ENCODE measurements around the gene CACNA1C. TPM values are rescaled to one million over a fixed set of nuclear protein-coding genes. Genes with fewer than 3 reads are reported as not detected.
"Not testable (repeated sequence)": the region's sequence is repeated elsewhere in the genome, so short reads cannot be mapped to it uniquely, and the experiment has no call there.

Gene CACNA1C
- total RNA-seq, 1 donor from 2014 or later: 0.42 TPM

- intact Hi-C loops (cut with micrococcal nuclease): no loop called here
Observed at GRCh38 chr12:2465681-2466080, 412.9 kb downstream of the CACNA1C start.

DNA sequence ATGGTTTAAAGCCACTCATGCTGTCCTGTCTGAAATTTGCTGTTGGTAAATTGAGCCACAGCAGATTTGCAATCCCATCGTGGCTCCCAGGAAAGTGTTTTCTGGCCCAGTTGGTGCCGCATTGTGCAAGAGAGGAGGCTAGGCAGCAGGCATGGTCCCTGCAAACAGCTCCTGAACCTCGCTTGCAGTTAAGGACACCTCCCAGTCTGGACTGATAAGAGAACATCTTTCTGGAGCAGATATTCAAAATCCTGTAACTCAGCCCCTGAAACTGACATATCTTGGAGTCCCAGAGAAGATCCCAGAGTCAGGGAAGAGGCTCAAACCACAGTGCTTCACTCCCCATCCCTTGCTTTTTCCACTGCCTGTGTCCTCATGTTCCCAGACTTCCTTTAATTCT is 413.4 kb downstream of the CACNA1C start:
- intact Hi-C loops (cut with micrococcal nuclease): no loop called here

DNA sequence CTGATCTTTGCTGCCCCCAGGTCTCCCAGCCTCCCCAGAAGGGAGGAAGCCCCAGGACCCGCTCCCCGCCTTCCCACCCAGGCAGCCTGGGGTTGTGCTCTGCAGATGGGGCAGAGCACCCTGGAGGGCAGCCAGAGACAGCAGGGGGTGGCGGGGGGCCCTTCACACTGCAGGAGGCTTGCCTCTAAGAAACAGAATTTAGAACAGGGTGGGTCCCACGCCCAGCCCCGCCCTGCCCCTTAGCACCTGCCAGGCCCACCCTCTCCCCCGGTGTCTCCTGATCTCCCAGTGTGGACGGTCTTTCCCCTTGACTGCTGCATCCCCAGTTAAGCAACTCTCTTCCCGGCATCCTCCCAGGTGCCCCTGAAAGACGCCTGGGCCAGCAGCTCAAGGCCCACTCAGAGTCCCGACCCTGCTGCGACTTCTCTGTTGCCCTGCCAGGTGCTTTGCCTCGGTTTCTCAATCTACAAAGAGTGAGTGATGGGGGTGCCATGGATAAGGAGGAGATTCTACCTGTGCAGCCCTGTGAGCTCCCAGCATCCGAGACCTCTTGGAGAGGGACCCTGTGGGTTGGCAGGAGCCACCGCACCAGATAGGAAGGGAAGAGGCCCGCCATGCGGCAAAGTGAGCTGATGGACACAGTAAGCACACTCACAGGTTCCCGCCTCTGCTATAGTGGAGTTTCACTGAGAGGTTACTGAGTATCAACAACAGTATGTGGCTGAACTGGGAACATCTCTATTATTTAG is 414.8 kb downstream of the CACNA1C start:
- intact Hi-C loops (cut with micrococcal nuclease): no loop called here

DNA sequence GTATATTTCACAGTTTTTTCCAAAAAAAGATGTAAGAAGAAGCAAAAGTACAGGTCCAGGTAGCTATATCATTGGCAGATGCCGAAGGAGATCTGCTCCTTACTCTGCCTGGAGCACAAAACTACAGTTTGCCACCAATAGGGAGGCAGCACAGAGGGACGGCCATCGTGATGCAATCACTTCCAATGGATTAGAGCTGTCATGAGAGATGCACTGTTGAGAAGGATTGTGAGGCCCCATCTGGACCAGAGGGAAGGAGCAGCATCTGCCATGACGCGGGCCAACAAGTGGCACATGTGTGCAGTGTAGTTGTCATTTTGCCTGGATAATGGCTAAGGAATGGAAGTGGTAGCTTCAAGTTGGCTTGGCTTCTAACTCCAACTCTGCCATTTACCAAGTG is 423.2 kb downstream of the CACNA1C start:
- intact Hi-C loops (cut with micrococcal nuclease): no loop called here

GRCh38 chr12:2477009-2477766 is 424.4 kb downstream of the CACNA1C start:
- intact Hi-C loops (cut with micrococcal nuclease): no loop called here

DNA sequence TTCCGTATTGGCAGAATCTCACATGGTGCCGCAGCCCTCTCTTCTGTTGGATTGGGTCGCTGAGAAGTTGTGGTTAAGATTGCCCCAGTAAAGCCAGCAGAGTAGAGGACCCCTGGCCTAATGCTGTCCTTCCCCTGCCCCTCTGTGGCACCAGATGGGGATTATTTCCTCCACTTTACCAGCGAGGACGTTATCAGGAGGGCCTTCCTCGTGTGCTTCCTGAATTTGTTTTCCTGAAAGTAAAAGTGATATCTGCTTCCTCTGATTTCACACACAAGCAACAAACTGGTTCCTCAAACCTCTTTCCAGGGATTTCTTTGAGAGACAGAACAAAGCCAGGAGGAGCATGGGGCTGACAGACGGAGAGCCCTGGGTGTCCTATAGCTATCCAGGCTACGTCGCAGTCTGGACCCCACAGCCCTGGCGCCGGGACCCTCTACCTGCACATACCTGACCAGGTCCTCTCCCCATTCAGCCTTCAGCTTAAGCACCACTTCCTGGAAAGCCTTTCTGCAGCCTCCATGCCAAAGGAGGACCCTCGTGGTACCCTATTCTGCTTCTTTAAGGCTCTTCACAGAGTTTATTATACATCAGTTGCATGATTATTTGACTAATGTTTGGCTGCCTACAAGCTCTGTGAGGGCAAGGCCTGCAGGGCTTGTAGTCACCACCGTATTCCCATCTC is 427.2 kb downstream of the CACNA1C start:
- intact Hi-C loops (cut with micrococcal nuclease): no loop called here

- intact Hi-C loops (cut with micrococcal nuclease): no loop called here
Observed at GRCh38 chr12:2481346-2481745, 428.6 kb downstream of the CACNA1C start.

DNA sequence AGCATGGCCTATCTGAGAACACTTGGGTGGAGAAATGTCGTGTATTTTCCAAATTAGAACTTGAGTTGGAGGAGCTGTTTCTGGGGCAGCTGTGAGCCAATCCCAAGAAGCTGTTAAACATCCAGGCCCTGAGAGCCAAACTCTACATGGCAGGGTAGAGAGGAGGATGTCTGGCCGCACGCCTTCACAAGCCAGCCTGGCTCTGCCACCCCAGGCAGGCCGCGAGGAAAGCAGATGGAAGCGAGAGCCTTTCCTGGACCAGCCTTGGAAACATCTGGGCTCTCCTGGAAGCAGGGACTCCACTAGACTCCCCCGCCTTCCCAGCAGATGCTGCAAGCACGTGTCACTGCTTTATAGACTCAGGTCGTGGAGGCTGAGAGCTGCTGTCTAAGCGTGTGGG is 429.2 kb downstream of the CACNA1C start:
- intact Hi-C loops (cut with micrococcal nuclease): no loop called here

DNA sequence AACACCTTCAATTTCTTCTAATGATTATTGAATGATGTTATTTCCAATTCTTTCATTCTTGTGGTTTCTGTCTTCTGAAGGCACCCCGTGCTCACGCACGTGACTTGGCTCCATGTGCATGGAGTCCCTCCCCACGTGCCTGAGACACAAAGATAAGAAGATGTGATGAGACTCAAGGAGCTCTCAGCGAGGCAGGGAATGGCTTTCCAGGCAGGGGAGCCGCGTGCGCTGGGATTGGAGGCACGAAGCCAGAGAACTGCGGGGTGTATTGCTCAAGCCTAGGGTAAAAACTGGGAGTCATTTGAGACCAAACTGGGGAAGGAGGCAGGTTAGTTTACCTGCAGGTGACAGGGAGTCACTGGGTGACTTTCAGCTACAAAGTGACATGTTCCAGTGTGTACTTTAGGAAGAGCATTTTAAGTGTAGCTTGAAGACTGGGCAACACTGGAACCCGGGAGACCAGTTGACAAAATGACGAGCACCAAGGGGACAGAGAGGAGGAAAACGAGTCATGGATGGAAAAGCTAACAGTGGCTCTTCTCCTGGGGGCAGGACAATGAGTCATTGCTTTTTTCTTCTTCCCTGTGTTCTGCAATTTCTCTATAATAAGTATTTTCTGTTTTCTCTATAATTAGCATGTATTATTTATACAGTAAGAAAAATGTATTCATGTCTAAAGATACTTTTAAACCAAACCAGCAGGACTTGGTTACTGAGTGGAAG is 430.3 kb downstream of the CACNA1C start:
- intact Hi-C loops (cut with micrococcal nuclease): no loop called here

- intact Hi-C loops (cut with micrococcal nuclease): no loop called here
Observed at GRCh38 chr12:2483713-2484112, 430.9 kb downstream of the CACNA1C start.

GRCh38 chr12:2484141-2484776 is 431.5 kb downstream of the CACNA1C start:
- intact Hi-C loops (cut with micrococcal nuclease): no loop called here

DNA sequence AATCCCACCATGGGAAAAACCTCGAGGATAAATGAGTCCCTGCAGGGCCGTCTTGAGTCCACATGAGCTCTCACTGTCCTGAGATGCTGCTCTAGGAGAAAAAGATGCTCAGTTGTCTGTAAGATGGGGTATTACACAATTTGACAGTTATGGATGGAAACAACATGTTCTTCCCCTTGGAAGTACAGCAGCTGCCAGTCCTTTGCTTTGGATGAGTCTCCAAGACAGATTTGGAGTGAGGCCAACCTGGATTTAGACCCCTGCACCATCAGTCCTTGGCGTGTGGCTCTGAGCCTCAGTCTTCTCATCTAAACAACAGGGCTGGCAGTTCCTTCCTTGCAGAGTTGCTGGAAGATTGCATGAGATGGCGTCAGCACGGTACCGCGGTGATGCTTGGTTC is 432.9 kb downstream of the CACNA1C start:
- intact Hi-C loops (cut with micrococcal nuclease): no loop called here

- intact Hi-C loops (cut with micrococcal nuclease): no loop called here
Observed at GRCh38 chr12:2486796-2487195, 434.0 kb downstream of the CACNA1C start.

- intact Hi-C loops (cut with micrococcal nuclease): no loop called here
Observed at GRCh38 chr12:2487278-2487677, 434.5 kb downstream of the CACNA1C start.

DNA sequence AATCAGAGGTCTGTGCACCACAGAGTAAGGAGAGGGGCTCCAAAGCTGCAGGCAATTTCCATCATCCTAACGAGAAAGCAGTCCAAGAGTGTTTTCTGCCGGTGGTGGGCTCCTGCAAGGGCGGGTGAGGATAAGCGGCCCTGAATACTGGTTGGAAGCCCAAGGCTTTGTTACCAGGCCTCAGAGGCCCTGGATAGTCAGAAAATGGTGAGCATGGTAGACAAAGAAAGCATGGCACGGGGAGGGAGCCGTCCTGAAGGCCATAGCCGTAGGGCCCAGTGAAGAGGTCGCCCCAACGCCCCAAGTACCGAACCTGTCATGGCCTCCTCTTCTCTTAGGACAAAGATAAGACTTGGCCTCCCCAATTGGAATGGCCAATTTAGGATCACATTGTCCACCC is 435.3 kb downstream of the CACNA1C start:
- intact Hi-C loops (cut with micrococcal nuclease): no loop called here

- intact Hi-C loops (cut with micrococcal nuclease): no loop called here
Observed at GRCh38 chr12:2488596-2488995, 435.8 kb downstream of the CACNA1C start.

DNA sequence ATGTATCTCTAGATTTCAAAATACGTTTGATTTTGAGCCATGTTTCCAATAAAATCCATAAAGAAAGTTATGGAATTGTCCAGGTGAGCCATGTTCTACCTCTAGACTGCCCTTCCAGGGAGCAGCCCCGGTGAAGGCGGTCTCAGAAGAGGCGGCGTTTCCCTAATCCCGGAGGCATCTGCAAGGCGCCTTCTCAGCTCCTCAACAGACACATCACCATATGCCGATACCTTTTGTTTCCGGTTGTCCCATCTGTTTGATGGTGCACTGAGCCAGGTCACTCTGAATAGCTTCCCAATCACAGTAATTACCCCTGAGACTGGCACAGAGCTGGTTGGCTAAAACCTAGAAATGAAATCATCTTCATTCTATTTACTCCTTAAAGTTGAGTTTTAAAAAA is 436.5 kb downstream of the CACNA1C start:
- intact Hi-C loops (cut with micrococcal nuclease): no loop called here

GRCh38 chr12:2490831-2491230 is 438.0 kb downstream of the CACNA1C start:
- intact Hi-C loops (cut with micrococcal nuclease): no loop called here

GRCh38 chr12:2491349-2491748 is 438.6 kb downstream of the CACNA1C start:
- intact Hi-C loops (cut with micrococcal nuclease): not testable (repeated sequence)

GRCh38 chr12:2492236-2492635 is 439.4 kb downstream of the CACNA1C start:
- intact Hi-C loops (cut with micrococcal nuclease): no loop called here

DNA sequence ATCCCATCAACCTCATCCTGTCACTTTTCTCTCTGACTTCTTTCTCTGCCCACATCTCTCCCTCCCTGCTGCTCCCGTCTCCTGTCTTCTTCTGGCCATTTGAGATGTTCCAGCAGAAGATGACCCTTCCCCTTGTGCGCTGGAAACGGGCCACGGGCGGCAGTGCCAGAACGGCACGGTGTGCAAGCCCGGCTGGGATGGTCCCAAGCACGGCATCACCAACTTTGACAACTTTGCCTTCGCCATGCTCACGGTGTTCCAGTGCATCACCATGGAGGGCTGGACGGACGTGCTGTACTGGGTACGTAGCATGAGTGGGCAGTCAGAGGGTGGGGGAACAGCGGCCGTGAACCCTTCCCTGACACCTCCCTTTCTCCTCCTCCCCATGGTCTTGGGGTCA is 440.3 kb downstream of the CACNA1C start:
- intact Hi-C loops (cut with micrococcal nuclease): no loop called here
